Caco-2 (cell line): ENCODE measurements around the gene PRKAG2. TPM values are rescaled to one million over a fixed set of nuclear protein-coding genes. Genes with fewer than 3 reads are reported as not detected.

ENCODE experiments used
- BruUV-seq: library from RNA; stranded (reverse); fragments of 400-500 nt; replicated peaks from 2 replicates; lab custom pipeline; 2021; lab: Mats Ljungman, UMichigan
- CTCF ChIA-PET: fragments of 300-600 bp; sonication (Branson Sonifier 250); formaldehyde crosslinking; loops from one replicate; lab custom pipeline; 2022; ENCODE audit warnings: antibody characterized with exemption; lab: Charles Lee
- POLR2A ChIA-PET: fragments of 300-600 bp; sonication (Branson Sonifier 250); formaldehyde crosslinking; loops from one replicate; lab custom pipeline; 2022; ENCODE audit warnings: antibody characterized with exemption; lab: Charles Lee
- DNase-seq, 2 experiments: peaks; one replicate each; pipeline versions ENCODE4 v3.0.0 to v3.0.0-alpha.2; 2020 to 2022
- H3K27me3 ChIP-seq: replicated peaks from 2 replicates; pipeline ENCODE4 v1.6.0; 2011; ENCODE audit warnings: low read length; ENCODE audit not compliant: control insufficient read depth, insufficient read depth
- H3K36me3 ChIP-seq: 2 replicates; pipeline ENCODE4 v1.5.1; 2011; ENCODE audit warnings: low read length; ENCODE audit not compliant: control insufficient read depth, insufficient read depth
- H3K4me1 ChIP-seq: fragments of 250-450 bp; sonication (Bioruptor Pico); 2 replicates; pipeline ENCODE4 v1.5.1; 2020; ENCODE audit warnings: mild to moderate bottlenecking
- H3K4me3 ChIP-seq: 2 replicates; pipeline ENCODE4 v1.5.1; 2011; ENCODE audit warnings: low read depth, mild to moderate bottlenecking, control low read depth, low read length
- H3K9me3 ChIP-seq: fragments of 250-450 bp; sonication (Bioruptor Pico); 2 replicates; pipeline ENCODE4 v1.5.1; 2020; ENCODE audit warnings: mild to moderate bottlenecking, moderate library complexity
- H3K27ac Mint-ChIP-seq: one replicate; pipeline ENCODE4 v1.8.0; 2022; ENCODE audit warnings: mixed read lengths; ENCODE audit not compliant: unreplicated experiment
- H3K27me3 Mint-ChIP-seq: one replicate; pipeline ENCODE4 v1.8.0; 2022; ENCODE audit warnings: mixed read lengths; ENCODE audit not compliant: insufficient read depth, unreplicated experiment
- H3K36me3 Mint-ChIP-seq: one replicate; pipeline ENCODE4 v1.8.0; 2022; ENCODE audit warnings: mild to moderate bottlenecking, mixed read lengths; ENCODE audit not compliant: insufficient read depth, unreplicated experiment
- H3K4me1 Mint-ChIP-seq: one replicate; pipeline ENCODE4 v1.8.0; 2022; ENCODE audit warnings: low read depth, mixed read lengths; ENCODE audit not compliant: unreplicated experiment
- H3K4me3 Mint-ChIP-seq: one replicate; pipeline ENCODE4 v1.8.0; 2022; ENCODE audit warnings: mild to moderate bottlenecking, moderate library complexity, mixed read lengths; ENCODE audit not compliant: unreplicated experiment
- H3K9me3 Mint-ChIP-seq: one replicate; pipeline ENCODE4 v1.8.0; 2022; ENCODE audit warnings: mixed read lengths; ENCODE audit not compliant: unreplicated experiment
- CTCF ChIP-seq, 2 experiments: fragments of 200-600 bp in 1 of 2; IDR thresholded peaks; 1 replicate in 1 of 2; 2 replicates in 1 of 2; pipeline versions ENCODE4 v1.5.1 to v1.8.0; 2011 to 2022; ENCODE audit warnings: antibody characterized with exemption in 1 of 2, control low read depth in 1 of 2, inconsistent platforms in 1 of 2, low read depth in 1 of 2, low read length in 1 of 2, mild to moderate bottlenecking in 1 of 2, moderate library complexity in 1 of 2; ENCODE audit not compliant: insufficient read depth in 1 of 2, severe bottlenecking in 1 of 2, unreplicated experiment in 1 of 2
- intact Hi-C: fragments of 100-400 bp; cut with micrococcal nuclease; formaldehyde crosslinking; loops from one replicate; pipeline ENCODE4 v1.10.0; 2022; ENCODE audit not compliant: unreplicated experiment
- total RNA-seq: library from RNA; stranded (reverse); gene quantifications from 2 replicates; pipeline ENCODE4 v1.2.3, GENCODE V29; 2022

Gene PRKAG2
- total RNA-seq, 1 experiment from 2014 or later: 15.9 TPM

- Mint-ChIP-seq H3K4me3 (no peak overlapping the region), H3K27me3 (no peaks in the 10 kb centered on the region), H3K27ac (no peak overlapping the region), H3K36me3 (no peaks in the 10 kb centered on the region), H3K4me1 (no peaks in the 10 kb centered on the region), H3K9me3 (no peaks in the 10 kb centered on the region)
- no TSS peak for BruUV-seq
- intact Hi-C loops: no loop called here
- Histone ChIP-seq H3K36me3 (no peaks in the 10 kb centered on the region), H3K27me3 (no peaks in the 10 kb centered on the region; the same call in 1 of the 2 replicates), H3K4me1 (no peaks in the 10 kb centered on the region), H3K4me3 (no peak overlapping the region), H3K9me3 (no peaks in the 10 kb centered on the region)
- DNase-seq: no peak
- TF ChIP-seq CTCF (IDR thresholded peaks at IDR 0.05; ENCODE audit: insufficient read depth in 1 of 2, low read depth in 1 of 2, low read length in 1 of 2, severe bottlenecking in 1 of 2, unreplicated experiment in 1 of 2): no peak
- ChIA-PET CTCF (no interaction called here), POLR2A (no interaction called here)
Measured at GRCh38 chr7:151869109-151869428, 7.8 kb downstream of the PRKAG2 start.

- Mint-ChIP-seq H3K36me3 (no peaks in the 10 kb centered on the region), H3K4me3 (no peak overlapping the region), H3K27ac (no peak overlapping the region), H3K4me1 (no peaks in the 10 kb centered on the region), H3K9me3 (no peaks in the 10 kb centered on the region), H3K27me3 (no peaks in the 10 kb centered on the region)
- no peak overlapping the region for H3K4me3 ChIP-seq
- intact Hi-C loops: no loop called here
- BruUV-seq: no TSS peak
- no peaks in the 10 kb centered on the region for H3K36me3 ChIP-seq
- no peaks in the 10 kb centered on the region; the same call in 1 of the 2 replicates for H3K27me3 ChIP-seq
- CTCF ChIA-PET: interaction anchor here (1.2 kb wide), 1 partner anchor 54 kb away, joined by 3 read pairs; no protein-coding TSS in a partner anchor
- H3K9me3 ChIP-seq: no peaks in the 10 kb centered on the region
- no peaks in the 10 kb centered on the region for H3K4me1 ChIP-seq
- DNase-seq: no peak
- no peak for TF ChIP-seq CTCF (IDR thresholded peaks at IDR 0.05; ENCODE audit: insufficient read depth in 1 of 2, low read depth in 1 of 2, low read length in 1 of 2, severe bottlenecking in 1 of 2, unreplicated experiment in 1 of 2)
- POLR2A ChIA-PET: no interaction called here
Measured at GRCh38 chr7:151868396-151869108, 8.4 kb downstream of the PRKAG2 start.

DNA sequence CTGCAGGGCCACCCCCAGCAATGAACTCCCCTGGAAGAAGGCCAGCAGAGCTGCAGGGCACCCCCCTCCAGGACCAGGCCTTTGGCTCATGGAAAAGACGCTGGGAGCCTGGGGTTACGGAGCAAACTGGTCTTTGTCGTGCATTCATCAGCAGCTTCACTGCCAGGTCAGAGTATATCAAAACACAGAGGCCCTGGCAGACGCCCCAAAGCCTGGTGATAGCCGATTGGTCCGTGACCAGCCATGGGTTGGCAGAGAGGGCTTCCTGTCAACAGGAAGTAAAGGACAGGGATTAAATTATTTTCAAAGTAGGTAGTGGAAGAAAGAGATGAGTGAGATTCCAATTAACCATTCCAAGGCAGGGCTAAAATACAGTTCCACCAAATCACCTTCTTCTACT, 9.0 kb downstream of the PRKAG2 start:
- no peaks in the 10 kb centered on the region for H3K9me3 ChIP-seq
- DNase-seq: no peak
- Mint-ChIP-seq H3K9me3 (no peaks in the 10 kb centered on the region), H3K36me3 (no peaks in the 10 kb centered on the region), H3K4me1 (no peaks in the 10 kb centered on the region), H3K27me3 (no peaks in the 10 kb centered on the region), H3K4me3 (no peak overlapping the region), H3K27ac (no peak overlapping the region)
- no TSS peak for BruUV-seq
- H3K4me3 ChIP-seq: no peak overlapping the region
- H3K4me1 ChIP-seq: no peaks in the 10 kb centered on the region
- CTCF ChIA-PET: interaction anchor here (1.2 kb wide), 1 partner anchor 54 kb away, joined by 3 read pairs; no protein-coding TSS in a partner anchor
- TF ChIP-seq CTCF (IDR thresholded peaks at IDR 0.05; ENCODE audit: insufficient read depth in 1 of 2, low read depth in 1 of 2, low read length in 1 of 2, severe bottlenecking in 1 of 2, unreplicated experiment in 1 of 2): no peak
- H3K36me3 ChIP-seq: no peaks in the 10 kb centered on the region
- no peaks in the 10 kb centered on the region; the same call in 1 of the 2 replicates for H3K27me3 ChIP-seq
- POLR2A ChIA-PET: no interaction called here
- intact Hi-C loops: no loop called here
